ENCODE measurements around the gene NPAS3.

The NPAS3 gene

DNA sequence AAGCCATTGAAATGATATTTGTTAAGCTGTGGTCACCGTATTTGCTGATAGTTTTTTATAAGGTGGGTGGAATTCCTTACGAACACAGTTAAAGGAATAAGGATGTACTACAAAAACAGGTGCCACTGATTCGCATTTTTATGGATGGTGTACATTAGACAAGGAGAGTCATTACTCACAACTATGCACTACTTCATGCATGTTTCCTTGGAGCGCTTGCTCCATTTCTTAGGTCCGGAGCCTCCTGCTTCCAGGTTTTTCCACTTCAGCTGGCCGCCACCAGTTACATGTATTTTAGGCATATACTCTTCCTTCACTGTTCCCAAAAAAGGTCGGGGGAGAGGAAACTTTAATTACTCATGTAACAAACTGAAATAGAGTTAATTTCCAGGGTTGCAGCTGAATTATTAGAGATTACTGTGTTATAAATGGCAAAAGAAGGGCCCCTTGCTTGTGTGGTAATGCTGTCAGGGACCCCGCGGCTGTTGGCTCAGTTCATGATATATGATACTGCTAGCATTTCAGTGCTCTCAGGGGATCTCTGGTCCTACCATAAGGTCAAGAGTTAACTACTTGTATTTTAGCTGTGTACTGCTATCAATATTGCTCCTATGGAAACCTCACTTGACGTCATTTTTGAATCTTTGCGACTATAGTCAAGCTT lies 454.7 kb downstream of the NPAS3 start:
- no peak for DNase-seq

DNA sequence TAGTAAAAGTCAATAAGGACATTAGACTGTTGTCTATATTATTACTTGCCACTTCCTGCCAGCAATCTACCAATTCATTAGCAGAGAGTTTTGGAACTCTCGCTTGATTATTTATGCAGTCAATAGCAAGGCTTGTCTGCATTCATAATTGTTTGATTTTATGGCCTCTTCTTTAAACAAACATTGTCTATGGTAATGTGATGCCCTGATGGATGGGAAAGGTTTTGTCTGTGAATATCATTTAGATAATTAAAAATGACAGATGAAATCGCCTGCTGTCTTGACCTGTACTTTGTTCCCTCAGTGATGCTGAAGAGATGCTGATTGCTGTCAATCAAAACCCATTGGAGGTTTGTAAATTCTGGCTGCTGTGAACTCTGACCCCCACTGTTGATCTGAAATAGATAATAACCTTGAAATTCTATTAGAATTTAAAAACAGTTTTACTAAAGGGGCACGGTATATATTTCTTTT lies 455.3 kb downstream of the NPAS3 start:
- peak; percentile 50 for DNase-seq

DNA sequence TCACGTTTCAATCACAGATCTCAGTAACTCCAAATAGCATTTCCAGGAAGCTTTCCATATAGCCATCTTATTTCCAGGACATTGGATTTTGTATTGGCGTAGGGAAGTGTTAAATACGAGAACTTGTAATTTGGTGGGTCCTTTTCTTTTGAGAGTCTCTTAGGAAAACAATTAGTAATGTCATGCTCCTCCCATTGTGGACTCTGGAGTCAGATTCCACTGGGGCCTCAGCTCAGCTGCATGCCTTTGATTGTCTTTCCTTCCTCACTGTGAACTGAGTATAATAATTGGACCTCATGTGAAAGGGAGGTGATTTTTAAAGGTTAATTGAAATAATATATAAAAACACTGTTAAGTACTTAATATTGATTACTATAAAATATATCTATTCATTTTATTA lies 462.6 kb downstream of the NPAS3 start:
- no peak for DNase-seq

- DNase-seq, result no peak
These were observed 463.9 kb downstream of the NPAS3 start for GRCh38 chr14:33402604-33403003.

DNA sequence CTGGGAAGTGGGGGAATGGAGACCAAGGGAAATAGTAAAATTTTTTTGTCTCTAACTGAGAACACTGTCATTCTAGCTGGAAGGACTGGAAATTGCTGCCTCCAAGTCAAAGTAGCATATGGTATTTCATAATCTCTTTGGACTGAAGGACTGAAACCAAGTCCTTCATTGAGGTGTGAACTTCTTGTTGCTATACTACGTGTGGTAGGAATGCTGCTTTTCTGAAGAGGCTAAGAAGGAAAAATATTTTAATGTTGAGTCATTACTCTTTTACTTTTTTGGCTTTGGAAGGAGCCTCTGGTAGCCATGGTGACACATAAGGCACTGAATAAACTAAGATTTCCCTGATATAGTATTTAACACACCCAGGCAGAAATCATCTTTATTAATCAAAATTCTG lies 465.4 kb downstream of the NPAS3 start:
- no peak for DNase-seq

DNA sequence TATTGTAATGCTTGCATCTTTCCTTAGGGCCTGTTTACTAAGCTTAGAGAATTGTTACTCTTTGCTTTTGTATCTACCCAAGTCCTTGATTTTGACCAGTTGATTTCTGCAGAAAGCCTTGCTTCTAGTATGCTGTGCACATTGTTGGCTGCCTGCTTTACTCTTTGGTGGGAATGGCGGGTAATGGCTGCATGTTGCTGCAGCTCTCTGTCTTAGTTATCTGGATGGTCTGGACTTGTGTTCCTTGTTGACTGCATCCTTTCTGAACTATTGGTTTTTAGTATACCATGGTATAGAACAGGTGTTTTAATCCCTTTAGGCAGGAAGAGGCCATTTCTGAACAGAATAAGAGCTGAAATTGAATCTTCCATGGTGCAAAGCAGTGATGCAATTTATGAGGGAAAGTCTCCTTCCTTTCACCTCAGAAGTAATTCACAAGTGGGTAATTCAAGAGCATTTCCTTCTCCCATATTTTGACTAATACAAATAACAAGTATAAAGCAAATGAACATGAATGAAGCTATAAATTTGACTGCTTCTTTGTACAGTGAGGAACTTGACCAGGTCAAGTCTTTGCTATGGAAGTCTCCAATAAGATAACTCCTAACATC lies 466.4 kb downstream of the NPAS3 start:
- no peak for DNase-seq

- no peak for DNase-seq
These were observed 468.1 kb downstream of the NPAS3 start for GRCh38 chr14:33406766-33407165.

DNA sequence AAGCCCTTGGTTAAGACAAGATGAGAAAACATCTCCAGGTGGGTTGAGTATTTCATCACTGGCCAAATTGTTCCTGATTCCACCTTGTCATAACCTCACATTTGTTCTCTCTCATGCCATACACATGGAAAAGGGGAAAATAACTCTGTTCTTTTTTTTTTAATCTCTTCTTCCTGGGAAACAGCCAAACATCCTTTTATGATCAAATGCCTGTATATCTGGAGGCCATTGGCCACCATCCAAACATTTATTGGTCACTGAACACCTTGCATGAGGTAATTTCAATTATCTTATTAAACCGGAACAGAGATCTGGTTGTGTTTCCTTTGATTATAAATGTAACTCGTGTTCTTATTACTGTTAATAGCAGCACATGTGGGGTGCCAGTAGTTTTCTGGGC lies 469.6 kb downstream of the NPAS3 start:
- no peak for DNase-seq

DNA sequence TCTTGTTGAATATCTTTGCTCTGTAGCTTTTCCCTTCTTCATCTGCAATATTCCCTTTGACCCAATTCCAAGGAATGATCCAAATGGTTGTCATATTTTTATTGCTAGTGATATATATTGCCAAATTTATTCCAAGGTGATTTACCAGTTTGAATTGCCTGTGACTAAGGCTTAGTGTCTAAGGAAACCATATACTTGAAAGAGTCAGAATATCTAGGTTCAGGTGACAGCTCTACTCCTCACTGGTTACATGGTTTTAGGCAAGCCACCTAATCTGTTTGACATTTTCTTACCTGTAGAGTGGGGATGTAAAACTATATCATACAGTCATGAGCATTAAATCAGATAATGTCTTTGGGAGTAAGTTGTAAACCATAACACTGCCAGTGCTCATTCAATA lies 473.8 kb downstream of the NPAS3 start:
- no peak for DNase-seq

- DNase-seq, result no peak
These were observed 474.7 kb downstream of the NPAS3 start for GRCh38 chr14:33413381-33413780.

DNA sequence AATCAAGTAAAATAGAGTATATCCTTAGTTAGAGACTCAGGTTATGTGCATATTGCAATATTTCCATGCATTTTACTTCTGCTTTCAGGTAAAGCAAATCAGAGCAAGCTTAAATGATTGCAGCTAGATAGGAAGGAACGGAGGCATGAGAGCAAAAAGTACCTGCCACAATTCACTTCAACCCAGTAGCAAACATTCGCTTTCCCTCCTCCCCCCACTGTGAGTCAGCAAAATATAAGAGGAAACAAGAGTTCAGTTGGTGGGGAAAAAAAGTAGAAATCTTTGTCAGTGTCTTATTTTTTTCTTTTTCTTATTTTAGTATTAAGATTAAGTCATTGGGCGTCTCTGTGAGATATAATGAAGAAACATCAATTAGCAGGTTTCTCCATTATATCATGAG lies 475.4 kb downstream of the NPAS3 start:
- DNase-seq, result no peak

DNA sequence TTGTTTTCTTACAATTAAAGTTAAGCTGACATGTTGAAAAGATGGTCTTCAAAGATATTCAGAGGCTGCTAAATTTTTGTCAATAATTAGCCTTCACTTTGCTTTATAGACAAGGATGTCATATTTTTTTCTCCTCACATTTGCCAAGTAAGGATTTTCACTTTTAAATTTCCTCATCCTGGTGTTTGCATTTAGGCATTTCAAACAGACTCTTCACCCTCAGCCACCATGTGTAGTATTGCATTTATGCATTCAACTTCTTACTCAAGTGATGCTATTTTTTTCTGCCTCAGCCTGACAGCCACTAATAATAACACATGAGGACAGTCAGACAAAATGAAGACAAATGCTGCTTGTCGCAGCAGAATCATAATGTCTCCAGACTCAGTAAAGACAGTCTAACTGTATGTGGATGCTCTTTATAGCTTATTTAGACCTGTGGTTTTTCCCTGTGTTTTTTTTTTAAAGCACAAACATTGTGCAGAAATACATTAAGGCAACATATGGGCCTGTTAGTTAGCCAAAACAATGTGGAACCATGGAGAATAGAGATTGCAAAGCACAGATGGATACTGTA lies 481.5 kb downstream of the NPAS3 start:
- DNase-seq, result no peak

GRCh38 chr14:33430414-33431035 lies 491.8 kb downstream of the NPAS3 start:
- DNase-seq, result no peak

DNA sequence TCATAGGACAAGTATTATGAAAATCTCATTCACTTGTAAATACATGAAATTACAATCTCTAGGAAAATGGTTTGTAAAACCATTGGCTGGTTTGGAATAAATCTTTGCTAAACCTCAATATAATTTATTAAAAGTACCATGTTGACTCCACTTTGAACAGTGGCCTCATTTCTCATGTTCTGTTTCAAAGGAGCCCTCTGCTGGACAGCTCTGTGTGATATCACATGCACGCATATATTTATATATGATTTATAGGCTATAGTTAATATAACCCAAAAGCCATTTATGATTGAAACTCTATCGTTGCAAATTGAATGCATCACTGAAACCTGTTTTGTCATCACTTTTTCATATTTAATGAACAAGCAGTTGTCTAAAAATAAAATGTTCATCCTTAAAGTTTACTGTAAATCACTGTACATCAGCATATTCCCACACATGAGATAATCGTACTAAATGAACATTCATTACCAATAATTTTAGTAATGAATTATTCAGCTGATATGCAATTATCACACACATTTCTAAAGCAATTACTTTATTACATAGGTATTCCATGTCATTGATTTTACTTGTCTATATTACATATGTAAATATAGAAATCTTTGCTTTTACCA lies 493.8 kb downstream of the NPAS3 start:
- DNase-seq, result peak; percentile 54

- no peak for DNase-seq
These were observed 494.7 kb downstream of the NPAS3 start for GRCh38 chr14:33433396-33433795.

- no peak for DNase-seq
These were observed 497.4 kb downstream of the NPAS3 start for GRCh38 chr14:33435911-33436689.

DNA sequence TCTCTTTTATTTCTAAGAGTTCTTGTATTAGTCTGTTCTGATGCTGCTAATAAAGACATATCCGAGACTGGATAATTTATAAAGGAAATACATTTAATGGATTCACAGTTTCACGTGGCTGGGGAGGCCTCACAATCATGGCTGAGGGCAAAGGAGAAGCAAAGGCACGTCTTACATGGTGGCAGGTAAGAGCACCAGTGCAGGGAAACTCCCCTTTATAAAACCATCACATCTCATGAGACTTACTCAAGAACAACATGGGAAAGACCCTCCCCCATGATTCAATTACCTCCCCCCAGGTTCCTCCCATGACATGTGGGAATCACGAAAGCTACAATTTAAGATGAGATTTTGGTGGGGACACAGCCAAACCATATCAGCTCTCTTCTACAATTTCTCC lies 503.0 kb downstream of the NPAS3 start:
- DNase-seq, result no peak

- no peak for DNase-seq
These were observed 505.5 kb downstream of the NPAS3 start for GRCh38 chr14:33444136-33444535.

GRCh38 chr14:33449268-33449667 lies 510.6 kb downstream of the NPAS3 start:
- no peak for DNase-seq

- no peak for DNase-seq
These were observed 511.2 kb downstream of the NPAS3 start for GRCh38 chr14:33449703-33450395.

GRCh38 chr14:33450416-33450815 lies 511.7 kb downstream of the NPAS3 start:
- no peak for DNase-seq

DNA sequence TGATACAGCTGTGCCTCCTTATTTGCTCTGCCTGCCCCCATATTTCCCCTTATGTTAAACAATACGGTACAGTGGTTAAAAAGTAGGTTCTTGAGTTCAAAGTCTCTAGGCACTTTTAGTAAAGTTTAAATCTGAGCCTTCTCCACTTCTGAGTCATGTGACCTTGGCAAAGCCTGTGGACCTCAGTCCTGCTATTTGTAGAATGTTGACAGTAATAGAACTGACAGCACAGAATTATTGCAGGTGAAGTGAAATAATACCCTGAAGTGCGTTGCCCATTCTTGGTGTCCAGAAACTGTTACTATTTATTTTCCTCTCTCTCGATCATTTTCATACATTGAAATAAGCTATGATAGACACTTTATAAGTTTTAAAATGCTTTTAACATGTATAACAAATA lies 512.5 kb downstream of the NPAS3 start:
- DNase-seq, result no peak
